Retinal pigment epithelial cell (primary cell): ENCODE results near the gene PPOX.

ENCODE experiments used
- DNase-seq: peaks from one replicate; pipeline ENCODE4 v3.0.0-alpha.2; 2010; ENCODE audit warnings: low read depth
- H3K4me3 ChIP-seq: 2 replicates; pipeline ENCODE4 v1.5.1; 2011; ENCODE audit warnings: mild to moderate bottlenecking, low read length, control low read depth, moderate library complexity
- CTCF ChIP-seq: conservative IDR thresholded peaks from 2 replicates; pipeline ENCODE4 v1.5.1; 2011; ENCODE audit warnings: low read depth, low read length, control low read depth, inconsistent platforms

Gene PPOX

GRCh38 chr1:161198194-161198896 is 32.1 kb downstream of the PPOX start:
- no peak for TF ChIP-seq CTCF

GRCh38 chr1:161198897-161199431 is 32.7 kb downstream of the PPOX start, which contains the start of gene ADAMTS4:
Gene ADAMTS4, minus strand, starts transcription at chr1:161199054. Its CDS starts 427 bp downstream, at chr1:161198627.
- no peak within 1 kb of the TSS for H3K4me3 ChIP-seq
- no peak for DNase-seq
- TF ChIP-seq CTCF: no peak

More at GRCh38 chr1:161198194-161198896, 32.1 kb downstream of the PPOX start:
- no peak for DNase-seq
- H3K4me3 ChIP-seq: no peak overlapping the region

DNA sequence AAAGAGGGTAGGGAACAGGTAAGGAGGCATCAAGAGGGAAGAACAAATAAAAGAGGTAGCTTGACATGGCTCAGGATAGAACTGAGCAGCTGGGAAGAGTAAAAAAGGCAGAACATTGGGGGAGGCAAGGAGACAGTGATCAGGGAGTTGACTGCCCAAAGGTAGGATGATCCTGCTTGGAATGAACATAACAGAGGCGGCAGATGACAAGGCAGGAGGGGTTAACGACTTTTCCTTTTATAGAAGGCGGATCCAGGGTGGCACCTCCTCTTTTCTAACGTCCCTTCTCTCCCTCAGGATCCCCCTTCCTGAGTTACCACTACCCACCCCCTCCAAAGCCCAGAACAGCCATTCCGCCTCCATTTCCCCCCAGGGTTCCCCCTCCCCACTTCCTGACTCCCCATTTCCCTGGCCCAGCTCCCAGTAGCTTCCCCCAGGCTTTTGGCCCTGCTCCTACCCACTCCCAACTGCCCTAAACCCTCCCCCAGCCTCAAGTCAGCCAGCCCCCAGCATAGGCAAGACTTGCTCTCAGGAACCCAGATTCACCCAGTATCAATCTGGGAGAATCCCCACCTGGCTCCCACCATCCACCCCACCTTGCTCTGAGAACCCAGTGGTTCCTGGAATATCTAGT is 33.4 kb downstream of the PPOX start:
- DNase-seq: no peak
- H3K4me3 ChIP-seq: no peak overlapping the region
- no peak for TF ChIP-seq CTCF

DNA sequence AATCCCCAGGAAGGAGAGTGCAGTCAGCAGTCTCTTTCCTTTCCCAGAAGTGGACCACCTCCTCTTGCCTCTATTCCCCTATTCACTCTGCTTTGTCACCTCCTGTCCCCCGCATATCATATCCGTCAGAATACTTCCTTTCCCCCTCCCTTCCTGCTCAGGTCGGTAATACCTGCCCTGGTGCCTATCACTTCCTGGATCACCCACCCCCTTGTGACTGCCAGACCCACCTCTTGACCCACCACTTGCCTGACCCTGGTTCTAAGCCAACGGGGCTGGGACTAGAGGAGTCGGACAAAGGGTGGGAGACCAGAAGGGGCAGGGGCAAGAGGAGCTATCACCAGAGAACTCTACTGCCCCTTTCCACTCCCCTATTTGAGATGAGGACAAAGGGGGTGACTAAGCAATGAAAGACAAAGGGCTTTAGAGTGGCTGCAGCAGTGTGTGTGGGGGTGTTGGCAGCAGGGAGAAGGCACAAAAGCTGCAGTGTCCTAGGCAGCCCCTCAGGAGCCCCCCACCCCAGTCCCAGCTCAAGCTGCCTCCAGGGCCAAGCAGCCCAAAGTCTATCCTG is 34.3 kb downstream of the PPOX start:
- H3K4me3 ChIP-seq: no peak overlapping the region
- no peak for TF ChIP-seq CTCF
- no peak for DNase-seq

DNA sequence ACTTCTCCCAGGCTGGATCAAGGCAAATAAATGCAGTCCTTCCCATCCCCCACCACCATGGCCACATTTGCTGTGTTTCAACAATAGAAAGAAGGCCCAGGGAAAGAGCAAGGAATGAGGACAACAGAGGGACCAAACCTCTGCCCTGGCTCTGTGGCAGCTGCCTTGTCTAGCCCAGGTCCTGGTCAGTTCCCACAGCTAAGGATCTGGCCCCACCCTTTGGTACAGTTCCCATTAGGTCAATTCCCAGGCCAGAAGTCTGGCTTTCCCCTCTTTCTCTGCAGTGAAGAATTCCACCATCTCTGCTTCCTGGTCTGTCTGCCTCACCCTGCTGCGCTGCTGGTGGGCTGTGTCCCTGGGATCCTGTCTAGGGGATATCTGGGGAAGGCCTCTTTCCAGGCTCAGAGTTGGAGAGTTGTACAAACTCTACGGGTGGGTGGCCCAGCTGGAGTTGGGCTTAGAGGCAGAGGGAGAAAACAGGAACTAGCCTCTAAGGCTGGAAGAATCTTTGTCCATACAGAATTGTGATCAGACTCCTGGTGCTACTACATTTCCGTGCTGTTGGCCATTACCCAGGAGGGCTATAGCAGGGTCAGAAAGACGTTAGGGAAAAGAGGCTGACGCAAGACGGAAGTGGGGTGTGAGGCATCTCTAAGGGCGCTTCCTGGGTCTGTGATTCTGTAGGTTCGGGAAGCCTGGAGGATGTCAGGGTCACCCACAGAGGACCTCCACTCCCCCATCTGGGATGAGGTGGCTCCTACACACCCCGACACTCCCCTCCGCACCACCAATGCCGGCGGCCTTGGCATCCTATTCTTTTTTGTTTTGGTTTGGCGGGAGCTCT is 35.0 kb downstream of the PPOX start:
- TF ChIP-seq CTCF: no peak
- no peak for DNase-seq
- no peak overlapping the region for H3K4me3 ChIP-seq

DNA sequence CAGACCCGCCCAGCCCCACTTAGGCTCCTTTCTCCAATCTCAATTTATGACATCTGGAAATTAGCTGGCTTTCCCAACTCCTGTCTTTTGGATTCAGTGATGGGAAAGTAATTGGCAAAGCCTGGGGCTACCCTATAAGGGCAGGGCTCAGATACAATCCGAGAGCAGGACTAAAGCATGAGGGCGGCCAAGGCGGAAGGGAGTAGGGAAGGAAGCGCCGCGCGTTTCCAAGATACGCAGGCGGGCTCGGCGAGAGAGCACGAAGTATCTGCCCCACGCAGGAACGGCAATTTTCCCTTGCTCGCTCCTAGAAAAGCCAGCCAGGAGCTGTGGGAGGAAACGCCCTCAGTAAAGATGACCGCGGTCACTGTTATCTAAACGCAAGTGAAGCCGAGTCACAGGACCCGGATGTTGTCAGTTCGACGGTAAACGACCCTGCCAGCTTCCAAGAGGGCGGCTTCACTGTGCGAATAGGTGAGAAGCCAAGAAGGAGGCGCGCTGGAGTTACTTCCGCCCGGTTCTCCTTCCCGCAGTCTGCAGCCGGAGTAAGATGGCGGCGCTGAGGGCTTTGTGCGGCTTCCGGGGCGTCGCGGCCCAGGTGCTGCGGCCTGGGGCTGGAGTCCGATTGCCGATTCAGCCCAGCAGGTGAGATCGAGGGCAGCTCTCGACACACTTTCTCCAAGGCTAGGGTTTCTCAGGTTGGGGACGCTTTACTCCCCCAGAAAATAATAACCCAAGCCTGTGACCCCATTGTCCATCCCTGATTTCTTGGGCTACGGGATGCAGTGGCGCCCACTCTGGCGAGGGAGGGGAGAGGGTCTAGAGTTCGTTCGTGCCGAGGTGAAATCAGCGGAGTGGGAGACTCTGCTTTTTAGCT is 35.8 kb downstream of the PPOX start, which contains the start of gene NDUFS2:
TSS of gene NDUFS2 (plus strand) at position 532 of the 877 bp plus-strand sequence. CDS start at position 551, 19 bp downstream.
- TF ChIP-seq CTCF: peak; percentile 55
- peak within 1 kb of the TSS; percentile 95 for H3K4me3 ChIP-seq
- DNase-seq: peak; percentile 96
